Coronary artery (tissue), 2 donors: ENCODE measurements around the gene ZSCAN32.

Experiments used
- DNase-seq: peaks from one replicate; pipeline ENCODE4 v3.0.0-alpha.2; 2017; ENCODE audit warnings: low spot score
- H3K27ac ChIP-seq, 2 donors: fragments of 200-600 bp; sonication (generic); one replicate each; pipeline ENCODE4 v1.5.1; 2016 to 2019
- H3K4me3 ChIP-seq: fragments of 200-600 bp; sonication (generic); 2 replicates; pipeline ENCODE4 v1.5.1; 2016; ENCODE audit warnings: mild to moderate bottlenecking, moderate library complexity
- TF ChIP-seq, protein P1 (sequence below): fragments of 200-600 bp; sonication (generic); IDR thresholded peaks from one replicate; pipeline ENCODE4 v1.5.1; 2019; ENCODE audit warnings: antibody characterized with exemption

The ZSCAN32 gene

DNA sequence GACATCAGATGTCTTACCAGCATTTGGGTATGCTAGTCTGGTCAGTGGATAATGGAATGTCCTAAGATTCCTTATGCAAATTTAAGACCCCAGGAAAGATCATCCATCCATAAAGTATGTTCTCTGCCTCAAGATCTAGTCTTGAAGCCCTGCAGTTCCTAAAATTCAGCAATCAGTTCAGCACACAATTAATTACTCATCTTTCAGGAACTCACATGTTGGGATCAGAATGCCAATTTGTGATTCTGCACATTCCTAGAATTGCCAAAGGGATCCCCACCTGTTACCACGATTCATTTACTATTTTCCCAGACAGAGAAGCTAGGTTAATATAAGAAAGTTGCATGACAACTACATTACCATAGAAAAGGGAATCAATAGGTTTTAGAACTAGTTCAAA, 41.9 kb downstream of the ZSCAN32 start:
- no peak overlapping the region for H3K4me3 ChIP-seq
- H3K27ac ChIP-seq: no peak overlapping the region
- no peak for DNase-seq
- TF ChIP-seq, protein P1, sequence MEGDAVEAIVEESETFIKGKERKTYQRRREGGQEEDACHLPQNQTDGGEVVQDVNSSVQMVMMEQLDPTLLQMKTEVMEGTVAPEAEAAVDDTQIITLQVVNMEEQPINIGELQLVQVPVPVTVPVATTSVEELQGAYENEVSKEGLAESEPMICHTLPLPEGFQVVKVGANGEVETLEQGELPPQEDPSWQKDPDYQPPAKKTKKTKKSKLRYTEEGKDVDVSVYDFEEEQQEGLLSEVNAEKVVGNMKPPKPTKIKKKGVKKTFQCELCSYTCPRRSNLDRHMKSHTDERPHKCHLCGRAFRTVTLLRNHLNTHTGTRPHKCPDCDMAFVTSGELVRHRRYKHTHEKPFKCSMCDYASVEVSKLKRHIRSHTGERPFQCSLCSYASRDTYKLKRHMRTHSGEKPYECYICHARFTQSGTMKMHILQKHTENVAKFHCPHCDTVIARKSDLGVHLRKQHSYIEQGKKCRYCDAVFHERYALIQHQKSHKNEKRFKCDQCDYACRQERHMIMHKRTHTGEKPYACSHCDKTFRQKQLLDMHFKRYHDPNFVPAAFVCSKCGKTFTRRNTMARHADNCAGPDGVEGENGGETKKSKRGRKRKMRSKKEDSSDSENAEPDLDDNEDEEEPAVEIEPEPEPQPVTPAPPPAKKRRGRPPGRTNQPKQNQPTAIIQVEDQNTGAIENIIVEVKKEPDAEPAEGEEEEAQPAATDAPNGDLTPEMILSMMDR: no peak

- TF ChIP-seq, protein P1: no peak
- DNase-seq: no peak
- Histone ChIP-seq H3K4me3 (no peak overlapping the region), H3K27ac (no peak overlapping the region)
Measured at GRCh38 chr16:3356118-3356517, 44.7 kb downstream of the ZSCAN32 start.

- Histone ChIP-seq H3K27ac (no peak within 1 kb of the TSS), H3K4me3 (no peak within 1 kb of the TSS)
- TF ChIP-seq, protein P1: no peak
- no peak for DNase-seq
Measured at GRCh38 chr16:3355589-3355988, 45.2 kb downstream of the ZSCAN32 start, which contains the start of gene OR2C1. Gene OR2C1, plus strand, starts transcription at chr16:3355889. Its CDS starts 52 bp downstream, at chr16:3355941.

DNA sequence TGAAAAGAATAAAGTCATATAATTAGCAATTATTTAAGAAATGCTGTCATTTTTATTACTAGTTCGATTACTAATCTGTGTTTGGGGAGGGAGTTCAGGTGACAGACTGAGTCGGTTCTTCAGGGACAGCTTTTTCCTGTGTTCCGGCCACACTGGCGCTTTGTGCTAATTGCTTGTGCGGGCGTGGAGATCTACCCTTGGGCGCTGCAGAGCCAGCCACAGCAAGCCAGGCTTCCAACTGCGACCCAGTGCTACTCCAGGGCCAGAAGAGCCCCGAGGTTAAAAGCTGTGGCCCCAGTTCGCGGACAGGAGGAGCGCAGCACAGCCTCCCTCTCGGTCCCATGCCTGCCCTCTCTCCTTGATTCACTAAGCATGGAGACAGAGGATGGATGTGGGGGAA, 51.6 kb downstream of the ZSCAN32 start:
- H3K4me3 ChIP-seq: no peak overlapping the region
- TF ChIP-seq, protein P1: no peak
- no peak for DNase-seq
- no peak overlapping the region for H3K27ac ChIP-seq

DNA sequence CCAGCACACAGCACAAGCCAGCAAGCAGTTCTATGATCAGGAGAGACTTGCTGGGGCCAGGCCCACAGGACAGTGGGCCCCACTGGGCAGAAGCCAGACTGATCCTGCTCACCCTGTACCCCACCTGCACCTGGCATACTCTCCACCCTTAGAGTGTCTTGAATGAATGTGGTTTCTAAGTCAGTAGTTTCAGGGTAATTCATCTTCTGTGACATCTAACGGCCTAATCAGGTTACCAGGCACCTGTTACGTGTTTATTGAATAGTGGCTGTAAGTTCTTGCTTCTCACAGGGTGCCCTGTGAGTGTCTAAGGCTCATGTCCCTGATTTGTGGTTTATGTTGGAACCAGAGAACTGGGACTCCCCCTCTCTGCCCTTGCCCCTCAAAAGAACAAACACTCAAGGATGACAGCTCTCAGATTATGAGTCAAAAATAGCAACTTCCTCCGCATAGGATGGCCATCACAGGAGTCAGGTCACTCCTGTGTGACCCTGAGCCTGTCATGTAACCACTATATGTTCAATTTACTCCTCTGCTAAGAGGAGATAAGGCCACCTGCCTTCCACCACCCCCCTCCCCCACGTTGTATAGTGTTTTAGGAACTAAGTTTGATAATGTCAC, 52.1 kb downstream of the ZSCAN32 start:
- Histone ChIP-seq H3K27ac (no peak overlapping the region), H3K4me3 (no peak overlapping the region)
- TF ChIP-seq, protein P1: no peak
- DNase-seq: no peak

- DNase-seq: no peak
- TF ChIP-seq, protein P1: no peak
- no peak overlapping the region for H3K27ac ChIP-seq
- H3K4me3 ChIP-seq: no peak overlapping the region
Measured at GRCh38 chr16:3347586-3347985, 53.2 kb downstream of the ZSCAN32 start.

DNA sequence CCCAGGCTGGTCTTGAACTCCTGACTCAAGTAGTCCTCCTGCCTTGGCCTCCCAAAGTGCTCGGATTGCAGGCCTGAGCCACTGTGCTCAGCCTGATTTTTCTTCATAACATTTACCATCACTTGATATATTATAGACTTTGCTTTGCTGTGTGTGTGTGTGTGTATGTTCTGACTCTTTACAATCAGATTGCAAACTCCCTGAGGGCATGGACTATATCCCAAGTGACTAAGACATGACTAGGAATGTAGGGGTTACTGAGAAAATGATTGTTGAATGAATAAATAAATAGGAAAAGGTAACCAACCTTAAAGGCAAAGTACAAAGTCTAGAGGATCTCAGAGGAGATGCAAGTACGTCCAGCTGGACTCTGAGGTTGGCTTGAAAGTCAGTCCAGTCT, 54.8 kb downstream of the ZSCAN32 start:
- H3K4me3 ChIP-seq: no peak overlapping the region
- TF ChIP-seq, protein P1: no peak
- no peak overlapping the region for H3K27ac ChIP-seq
- no peak for DNase-seq
